Hepatic stellate cell (primary cell): ENCODE results near the gene RAB43.
A peak's percentile ranks its signal among the peaks of the same experiment; 100 is the strongest.
"Not testable (repeated sequence)": the region's sequence is repeated elsewhere in the genome, so short reads cannot be mapped to it uniquely, and the experiment has no call there.

Experiments
- DNase-seq: peaks from one replicate; pipeline ENCODE4 v3.0.0; 2011; ENCODE audit warnings: low spot score

Gene RAB43

GRCh38 chr3:129121792-129122411 is at the start of gene RAB43:
TSS of gene RAB43 (minus strand) at chr3:129121804. CDS start at chr3:129121489, 315 bp downstream.
- peak; percentile 96 for DNase-seq

DNA sequence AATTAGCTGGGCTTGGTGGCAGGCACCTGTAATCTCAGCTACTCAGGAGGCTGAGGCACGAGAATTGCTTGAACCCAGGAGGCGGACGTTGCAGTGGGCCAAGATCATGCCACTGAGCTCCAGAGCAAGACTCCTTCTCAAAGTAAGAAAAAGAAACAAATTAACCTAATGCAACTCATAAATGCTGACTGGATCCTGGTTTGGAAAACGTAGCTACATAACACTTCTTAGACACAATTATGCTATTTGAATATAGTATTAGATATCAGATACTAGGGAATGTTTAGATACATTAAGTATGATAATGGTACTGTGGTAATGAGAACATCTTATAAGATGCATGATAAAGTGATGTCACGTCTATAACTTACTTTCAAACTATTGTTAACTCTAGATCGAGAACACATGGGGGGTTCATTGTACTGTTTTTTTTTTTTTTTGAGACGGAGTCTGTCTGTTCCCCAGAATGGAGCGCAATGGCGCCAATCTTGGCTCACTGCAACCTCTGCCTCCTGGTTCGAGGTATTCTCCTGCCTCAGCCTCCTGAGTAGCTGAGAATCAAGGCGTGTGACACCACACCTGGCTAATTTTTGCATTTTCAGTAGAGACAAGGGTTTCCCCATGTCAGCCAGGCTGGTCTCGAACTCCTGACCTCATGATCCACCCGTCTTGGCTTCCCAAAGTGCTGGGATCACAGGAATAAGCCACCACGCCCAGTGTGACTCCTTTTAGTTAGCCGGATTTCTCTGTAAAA is 45.2 kb upstream of the RAB43 start:
- no peak for DNase-seq

DNA sequence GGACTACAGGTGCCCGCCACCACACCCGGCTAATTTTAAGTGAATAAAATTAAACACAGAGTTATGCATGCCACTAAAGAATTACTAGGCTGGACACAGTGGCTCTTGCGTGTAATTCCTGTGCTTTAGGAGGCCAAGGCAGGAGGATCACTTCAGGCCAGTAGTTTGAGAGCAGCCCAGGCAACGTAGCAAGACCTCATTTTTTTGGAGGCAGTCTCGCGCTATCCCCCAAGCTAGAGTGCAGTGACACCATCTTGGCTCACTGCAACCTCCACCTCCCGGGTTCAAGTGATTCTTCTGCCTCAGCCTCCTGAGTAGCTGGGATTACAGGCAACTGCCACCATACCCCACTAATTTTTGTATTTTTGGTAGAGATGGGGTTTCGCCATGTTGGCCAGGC is 44.0 kb upstream of the RAB43 start:
- DNase-seq: not testable (repeated sequence)

GRCh38 chr3:129164500-129164899 is 42.9 kb upstream of the RAB43 start:
- DNase-seq: no peak

- DNase-seq: no peak
Observed at GRCh38 chr3:129162729-129163579, 41.4 kb upstream of the RAB43 start.

GRCh38 chr3:129161860-129162271 is 40.3 kb upstream of the RAB43 start:
- DNase-seq: no peak

DNA sequence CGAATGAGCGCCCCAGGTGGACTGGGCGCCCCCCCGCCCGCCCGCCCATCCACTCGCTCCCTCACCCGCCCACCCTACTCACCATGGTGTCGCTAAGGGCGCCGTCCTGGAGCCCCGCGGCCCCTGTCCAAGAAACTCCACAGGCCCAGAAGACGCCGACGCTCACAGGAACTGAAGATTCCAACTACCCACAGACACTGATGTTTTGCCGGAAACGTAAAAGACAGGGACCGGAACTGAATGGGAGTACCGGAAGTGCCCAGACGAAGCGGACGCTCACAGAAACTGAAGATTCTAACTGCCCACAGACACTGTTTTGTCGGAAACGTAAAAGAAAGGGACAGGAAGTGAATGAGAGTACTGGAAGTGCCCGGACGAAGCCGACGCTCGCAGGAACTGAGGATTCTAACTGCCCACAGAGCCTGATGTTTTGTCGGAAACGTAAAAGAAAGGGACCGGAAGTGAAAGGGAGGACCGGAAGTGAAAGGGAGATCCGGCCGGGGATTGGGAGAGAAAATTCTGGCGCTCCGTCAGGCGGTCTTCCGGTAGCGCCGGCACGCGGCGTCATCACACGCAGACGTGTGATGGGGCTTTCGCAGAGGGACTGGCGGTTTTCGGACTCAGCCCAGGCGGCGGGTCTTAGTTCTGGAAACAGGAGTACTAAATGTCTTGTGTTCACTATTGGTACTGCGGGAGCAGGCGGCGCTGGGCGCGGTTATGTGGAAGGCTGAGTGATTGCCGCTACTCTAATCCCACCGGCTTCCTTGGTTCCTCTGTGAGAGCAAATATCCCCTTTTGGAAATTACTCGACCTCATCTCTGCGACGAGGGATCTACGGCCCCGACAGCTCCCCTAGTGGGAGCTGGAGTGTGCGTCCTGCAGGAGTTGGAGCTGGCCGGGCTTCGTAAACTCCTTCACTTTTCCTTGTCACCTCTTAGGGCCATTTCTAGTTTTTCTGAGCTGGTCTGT is 39.6 kb upstream of the RAB43 start, which contains the start of gene ISY1:
TSS of gene ISY1 (minus strand) at position 173 of the 969 bp plus-strand sequence. CDS start at position 85, 88 bp downstream.
- DNase-seq: peak; percentile 96

GRCh38 chr3:129144786-129145185 is 23.2 kb upstream of the RAB43 start:
- no peak for DNase-seq

DNA sequence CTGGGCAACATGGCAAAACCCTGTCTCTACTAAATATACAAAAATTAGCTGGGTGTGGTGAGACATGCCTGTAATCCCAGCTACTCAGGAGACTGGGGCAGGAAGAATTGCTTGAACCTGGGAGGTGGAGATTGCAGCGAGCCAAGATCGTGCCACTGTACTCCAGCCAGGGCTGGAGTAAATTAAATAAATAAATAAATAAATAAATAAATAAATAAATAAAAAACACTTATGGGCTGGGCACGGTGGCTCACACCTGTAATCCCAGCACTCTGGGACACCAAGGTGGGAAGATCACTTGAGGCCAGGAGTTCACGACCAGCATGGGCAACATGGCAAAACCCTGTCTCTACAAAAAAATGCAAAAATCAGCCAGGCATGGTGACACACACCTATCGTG is 19.4 kb upstream of the RAB43 start:
- DNase-seq: not testable (repeated sequence)

DNA sequence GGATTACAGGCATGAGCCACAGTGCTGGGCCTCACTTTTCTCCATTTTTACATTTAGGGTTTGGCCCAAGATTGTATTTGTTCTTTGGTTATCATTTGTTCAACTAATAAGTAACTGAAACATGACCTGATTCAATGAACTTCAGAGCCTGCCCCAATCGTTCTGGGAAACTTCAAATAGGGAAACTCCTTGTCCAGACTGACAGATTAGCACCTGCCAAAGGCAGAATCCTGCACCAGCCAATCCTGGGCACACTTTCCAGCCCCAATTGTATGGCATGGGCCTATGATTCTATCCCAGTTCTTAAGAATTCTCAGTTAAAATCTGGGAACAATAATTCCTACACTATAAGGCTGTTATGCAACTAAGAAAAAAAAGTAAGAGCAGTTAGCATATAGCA is 18.3 kb upstream of the RAB43 start:
- DNase-seq: no peak

DNA sequence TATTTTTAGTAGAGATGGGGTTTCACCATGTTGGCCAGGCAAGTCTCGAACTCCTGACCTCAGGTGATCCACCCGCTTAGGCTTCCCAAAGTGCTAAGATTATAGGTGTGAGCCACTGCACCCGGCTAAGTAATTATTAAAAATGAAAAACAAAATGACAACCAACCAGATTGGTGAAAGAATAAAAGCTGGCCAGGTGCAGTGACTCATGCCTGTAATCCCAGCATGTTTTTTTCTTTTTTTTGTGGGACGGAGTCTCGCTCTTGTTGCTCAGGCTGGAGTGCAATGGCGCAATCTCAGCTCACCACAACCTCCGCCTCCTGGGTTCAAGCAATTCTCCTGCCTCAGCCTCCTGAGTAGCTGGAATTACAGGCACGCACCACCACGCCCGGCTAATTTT is 14.7 kb upstream of the RAB43 start:
- not testable (repeated sequence) for DNase-seq

- DNase-seq: no peak
Observed at GRCh38 chr3:129132097-129132866, 10.7 kb upstream of the RAB43 start.

DNA sequence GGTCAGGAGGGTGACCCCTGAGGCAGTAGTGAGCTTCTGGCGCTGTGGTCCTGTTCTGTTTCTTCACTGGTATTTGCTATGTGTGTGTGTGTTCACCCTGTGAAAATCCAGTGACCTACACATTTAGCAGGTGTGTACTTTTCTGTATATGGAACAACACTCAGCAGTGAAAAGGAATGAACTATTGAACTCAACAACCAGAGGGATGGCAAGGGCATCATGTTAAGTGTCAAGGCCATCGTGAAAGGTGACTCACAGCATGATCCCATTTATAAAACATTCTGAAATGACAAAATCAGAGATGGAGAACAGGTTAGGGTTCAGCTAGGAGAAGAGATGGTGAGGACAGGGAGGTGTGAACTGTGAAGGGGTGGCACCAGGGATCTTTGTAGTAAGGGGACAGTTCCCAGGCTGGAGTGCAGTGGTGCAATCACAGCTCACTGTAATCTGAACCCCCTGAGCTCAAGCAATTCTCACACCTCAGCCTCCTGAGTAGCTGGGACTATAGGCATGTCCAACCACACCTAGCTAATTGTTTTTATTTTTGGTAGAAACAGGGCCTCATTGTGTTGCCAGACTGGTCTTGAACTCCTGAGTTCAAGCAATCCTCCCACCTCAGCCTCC is 10.0 kb upstream of the RAB43 start:
- DNase-seq: no peak

DNA sequence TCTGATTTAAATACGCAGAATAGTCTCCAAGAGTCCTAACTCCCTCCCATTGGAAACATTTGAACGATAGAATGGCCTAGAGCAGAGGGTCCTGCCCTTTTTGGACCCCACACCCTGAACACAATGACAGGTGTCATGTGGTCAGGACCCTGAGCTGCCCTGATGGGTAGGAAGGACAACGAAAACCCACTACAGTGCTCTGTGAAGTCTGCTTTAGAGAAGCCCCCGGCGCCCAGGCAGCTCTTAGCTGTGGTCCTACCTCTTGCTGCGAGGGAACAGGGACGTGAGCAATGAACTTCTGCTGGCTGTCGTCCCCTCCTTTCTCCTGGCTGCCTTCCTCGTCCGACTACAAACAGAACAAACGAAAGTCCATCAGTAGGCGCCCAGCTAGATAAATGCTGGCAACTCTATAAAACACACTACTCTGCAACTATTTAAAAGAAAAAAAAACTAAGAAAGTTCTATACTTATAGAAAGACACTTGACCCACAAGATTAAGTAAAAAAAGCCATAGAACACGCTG is 8.7 kb upstream of the RAB43 start:
- no peak for DNase-seq

- no peak for DNase-seq
Observed at GRCh38 chr3:129128357-129129155, 7.0 kb upstream of the RAB43 start.

DNA sequence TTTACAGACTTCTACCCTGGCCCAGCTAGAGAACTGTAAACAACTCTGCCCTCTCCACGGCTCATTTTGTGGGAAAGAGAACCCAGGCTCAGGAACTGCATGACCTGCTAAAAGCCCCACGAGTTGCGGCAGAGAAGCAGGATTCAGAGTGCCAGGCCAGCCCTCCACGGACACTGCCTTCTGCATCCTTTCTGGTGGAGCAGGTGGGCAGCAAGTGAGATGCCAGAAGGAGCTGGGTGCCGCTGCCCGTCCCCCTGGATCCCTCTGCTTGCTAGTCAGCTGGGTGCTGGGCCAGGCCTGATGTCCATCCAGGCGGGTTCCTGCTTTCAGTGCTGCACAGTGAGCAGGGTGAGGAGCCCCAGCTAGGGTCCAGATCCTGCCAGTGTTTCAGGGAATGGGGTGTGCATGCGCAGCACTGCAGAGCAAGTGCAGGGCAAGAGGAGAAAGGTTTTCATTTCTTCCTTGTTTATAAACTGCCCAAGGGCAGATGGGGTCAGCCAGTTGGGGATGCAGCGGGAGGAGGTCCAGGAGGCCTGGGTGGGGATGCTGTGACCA is 5.2 kb upstream of the RAB43 start:
- no peak for DNase-seq

- peak; percentile 35 for DNase-seq
Observed at GRCh38 chr3:129123314-129124060, 1.9 kb upstream of the RAB43 start.

- DNase-seq: peak; percentile 41
Observed at GRCh38 chr3:129122412-129123011, 908 bp upstream of the RAB43 start.
